Measurements from ENCODE around the gene GPR12. TPM values are rescaled to one million over a fixed set of nuclear protein-coding genes. Genes with fewer than 3 reads are reported as not detected.

GPR12 gene
- total RNA-seq = 0.16 TPM

- ATAC-seq = no peak
Observed at GRCh38 chr13:26759907-26760831, at the start of gene GPR12. TSS of gene GPR12 (minus strand) at chr13:26760786. CDS start at chr13:26759827, 959 bp downstream.

GRCh38 chr13:26810095-26810494 lies 49.5 kb upstream of the GPR12 start:
- no peak for ATAC-seq

GRCh38 chr13:26806891-26807290 lies 46.3 kb upstream of the GPR12 start:
- no peak for ATAC-seq

GRCh38 chr13:26787961-26788360 lies 27.4 kb upstream of the GPR12 start:
- no peak for ATAC-seq

GRCh38 chr13:26786651-26787295 lies 26.2 kb upstream of the GPR12 start:
- ATAC-seq = no peak

GRCh38 chr13:26785838-26786630 lies 25.4 kb upstream of the GPR12 start:
- ATAC-seq = peak; percentile 66

- ATAC-seq = peak; percentile 50
Observed at GRCh38 chr13:26784704-26785639, 24.4 kb upstream of the GPR12 start.

GRCh38 chr13:26780411-26780810 lies 19.8 kb upstream of the GPR12 start:
- ATAC-seq = no peak

- ATAC-seq = no peak
Observed at GRCh38 chr13:26779321-26779720, 18.7 kb upstream of the GPR12 start.

GRCh38 chr13:26772531-26772930 lies 11.9 kb upstream of the GPR12 start:
- ATAC-seq = no peak

- no peak for ATAC-seq
Observed at GRCh38 chr13:26771796-26772195, 11.2 kb upstream of the GPR12 start.

- ATAC-seq = no peak
Observed at GRCh38 chr13:26762745-26763345, 2.3 kb upstream of the GPR12 start.

- no peak for ATAC-seq
Observed at GRCh38 chr13:26760832-26761582, 421 bp upstream of the GPR12 start.

GRCh38 chr13:26759249-26759906 lies 1.2 kb downstream of the GPR12 start:
- no peak for ATAC-seq

- ATAC-seq = no peak
Observed at GRCh38 chr13:26758496-26759157, 2.0 kb downstream of the GPR12 start.

GRCh38 chr13:26756961-26757360 lies 3.6 kb downstream of the GPR12 start:
- ATAC-seq = no peak

- ATAC-seq = no peak
Observed at GRCh38 chr13:26752671-26753070, 7.9 kb downstream of the GPR12 start.

GRCh38 chr13:26749905-26750304 lies 10.7 kb downstream of the GPR12 start:
- ATAC-seq = no peak

- ATAC-seq = no peak
Observed at GRCh38 chr13:26749285-26749684, 11.3 kb downstream of the GPR12 start.

GRCh38 chr13:26747706-26748105 lies 12.9 kb downstream of the GPR12 start:
- no peak for ATAC-seq
